ENCODE measurements around the gene CAPN1.
"Not testable (repeated sequence)": the region's sequence is repeated elsewhere in the genome, so short reads cannot be mapped to it uniquely, and the experiment has no call there.

- not testable (repeated sequence) for TF ChIP-seq CTCF, POLR2AphosphoS5, EP300, POLR2A (IDR thresholded peaks at IDR 0.05)
These were observed 66.5 kb downstream of the CAPN1 start for GRCh38 chr11:65248184-65248710.

Data from suprapubic skin (tissue), 4 donors.